AG10803 (cell line): ENCODE measurements around the gene TUBGCP5.
"Not testable (repeated sequence)": the region's sequence is repeated elsewhere in the genome, so short reads cannot be mapped to it uniquely, and the experiment has no call there.

Experiments
- DNase-seq: peaks from one replicate; pipeline ENCODE4 v3.0.0; 2010; ENCODE audit warnings: low read depth
- H3K4me3 ChIP-seq: 2 replicates; pipeline ENCODE4 v1.5.1; 2011; ENCODE audit warnings: mild to moderate bottlenecking, low read length, control low read depth
- TF ChIP-seq, protein P1 (sequence below): conservative IDR thresholded peaks from 2 replicates; pipeline ENCODE4 v1.5.1; 2011; ENCODE audit warnings: mild to moderate bottlenecking, low read length, control low read depth, inconsistent platforms

The TUBGCP5 gene

DNA sequence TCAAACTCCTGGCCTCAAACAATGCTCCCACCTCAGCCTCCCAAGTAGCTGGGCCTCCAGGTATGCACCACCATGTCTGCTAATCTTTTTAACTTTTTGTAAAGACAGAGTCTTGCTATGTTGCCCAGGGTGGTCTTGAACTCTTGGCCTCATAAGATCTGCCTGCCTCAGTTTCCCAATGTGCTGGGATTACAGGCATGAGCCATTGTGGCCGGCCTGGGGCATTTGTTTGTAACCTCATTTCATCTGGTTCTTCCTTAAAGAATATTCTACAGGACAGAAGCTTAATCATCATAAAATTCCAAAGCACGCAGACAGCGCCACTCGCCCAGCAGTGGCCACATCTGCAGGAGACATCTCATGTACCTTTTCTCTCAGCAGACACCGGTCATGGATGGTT, 35.6 kb downstream of the TUBGCP5 start:
- no peak for DNase-seq
- no peak overlapping the region for H3K4me3 ChIP-seq
- TF ChIP-seq, protein P1, sequence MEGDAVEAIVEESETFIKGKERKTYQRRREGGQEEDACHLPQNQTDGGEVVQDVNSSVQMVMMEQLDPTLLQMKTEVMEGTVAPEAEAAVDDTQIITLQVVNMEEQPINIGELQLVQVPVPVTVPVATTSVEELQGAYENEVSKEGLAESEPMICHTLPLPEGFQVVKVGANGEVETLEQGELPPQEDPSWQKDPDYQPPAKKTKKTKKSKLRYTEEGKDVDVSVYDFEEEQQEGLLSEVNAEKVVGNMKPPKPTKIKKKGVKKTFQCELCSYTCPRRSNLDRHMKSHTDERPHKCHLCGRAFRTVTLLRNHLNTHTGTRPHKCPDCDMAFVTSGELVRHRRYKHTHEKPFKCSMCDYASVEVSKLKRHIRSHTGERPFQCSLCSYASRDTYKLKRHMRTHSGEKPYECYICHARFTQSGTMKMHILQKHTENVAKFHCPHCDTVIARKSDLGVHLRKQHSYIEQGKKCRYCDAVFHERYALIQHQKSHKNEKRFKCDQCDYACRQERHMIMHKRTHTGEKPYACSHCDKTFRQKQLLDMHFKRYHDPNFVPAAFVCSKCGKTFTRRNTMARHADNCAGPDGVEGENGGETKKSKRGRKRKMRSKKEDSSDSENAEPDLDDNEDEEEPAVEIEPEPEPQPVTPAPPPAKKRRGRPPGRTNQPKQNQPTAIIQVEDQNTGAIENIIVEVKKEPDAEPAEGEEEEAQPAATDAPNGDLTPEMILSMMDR: no peak

DNA sequence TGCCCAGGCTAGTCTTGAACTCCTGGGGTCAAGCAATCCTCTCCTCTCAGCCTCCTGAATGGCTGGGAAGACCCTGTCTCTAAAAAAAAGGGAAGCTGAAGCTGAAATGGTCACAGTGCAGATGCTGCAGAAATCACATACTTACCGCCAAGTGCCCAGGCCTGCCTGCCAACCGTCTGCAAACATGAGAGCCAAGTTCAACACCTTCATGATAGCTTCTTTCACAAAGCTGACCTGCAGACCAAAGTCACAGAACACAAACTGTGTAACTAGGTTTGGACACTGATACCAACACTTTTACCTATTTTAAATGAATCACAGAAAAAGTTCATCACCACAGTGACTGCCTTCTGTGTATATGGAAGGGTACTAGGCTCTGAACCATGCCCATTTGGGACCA, 36.4 kb downstream of the TUBGCP5 start:
- no peak overlapping the region for H3K4me3 ChIP-seq
- TF ChIP-seq, protein P1: no peak
- DNase-seq: no peak

DNA sequence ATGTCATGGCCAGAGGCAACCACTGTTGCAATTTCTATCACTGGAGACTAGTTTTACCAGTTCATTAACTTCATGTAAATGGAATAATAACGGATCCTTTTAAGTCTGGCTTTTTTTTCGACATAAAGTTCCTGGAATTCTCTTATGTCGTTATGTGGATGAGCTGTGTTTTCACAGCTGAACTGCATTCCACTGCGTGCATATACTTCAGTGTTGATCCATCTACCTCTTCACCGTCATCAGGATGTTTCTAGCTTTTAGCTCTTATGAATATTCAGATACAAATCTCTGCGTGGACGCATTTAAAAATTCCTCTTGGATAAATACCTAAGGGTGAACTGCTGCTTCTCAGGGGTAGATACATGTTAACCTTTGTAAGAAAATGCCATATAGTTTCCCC, 43.6 kb downstream of the TUBGCP5 start:
- no peak for DNase-seq
- H3K4me3 ChIP-seq: no peak overlapping the region
- TF ChIP-seq, protein P1: no peak

DNA sequence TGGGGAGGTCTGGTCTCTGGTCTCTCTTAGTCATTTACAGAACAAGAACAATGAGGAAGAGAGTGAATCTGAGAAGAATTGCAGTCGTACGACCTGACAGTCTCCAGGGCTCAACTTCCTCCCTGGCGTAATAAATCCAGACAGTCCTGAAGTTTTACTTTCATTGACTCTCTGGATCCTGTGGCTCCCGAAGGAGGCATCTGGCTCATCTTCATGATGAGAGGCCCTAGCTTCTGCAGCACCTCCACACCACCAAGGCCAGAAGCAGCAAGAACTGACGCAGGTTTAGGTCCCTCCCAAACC, 47.4 kb downstream of the TUBGCP5 start:
- TF ChIP-seq, protein P1: no peak
- DNase-seq: no peak
- H3K4me3 ChIP-seq: no peak overlapping the region

DNA sequence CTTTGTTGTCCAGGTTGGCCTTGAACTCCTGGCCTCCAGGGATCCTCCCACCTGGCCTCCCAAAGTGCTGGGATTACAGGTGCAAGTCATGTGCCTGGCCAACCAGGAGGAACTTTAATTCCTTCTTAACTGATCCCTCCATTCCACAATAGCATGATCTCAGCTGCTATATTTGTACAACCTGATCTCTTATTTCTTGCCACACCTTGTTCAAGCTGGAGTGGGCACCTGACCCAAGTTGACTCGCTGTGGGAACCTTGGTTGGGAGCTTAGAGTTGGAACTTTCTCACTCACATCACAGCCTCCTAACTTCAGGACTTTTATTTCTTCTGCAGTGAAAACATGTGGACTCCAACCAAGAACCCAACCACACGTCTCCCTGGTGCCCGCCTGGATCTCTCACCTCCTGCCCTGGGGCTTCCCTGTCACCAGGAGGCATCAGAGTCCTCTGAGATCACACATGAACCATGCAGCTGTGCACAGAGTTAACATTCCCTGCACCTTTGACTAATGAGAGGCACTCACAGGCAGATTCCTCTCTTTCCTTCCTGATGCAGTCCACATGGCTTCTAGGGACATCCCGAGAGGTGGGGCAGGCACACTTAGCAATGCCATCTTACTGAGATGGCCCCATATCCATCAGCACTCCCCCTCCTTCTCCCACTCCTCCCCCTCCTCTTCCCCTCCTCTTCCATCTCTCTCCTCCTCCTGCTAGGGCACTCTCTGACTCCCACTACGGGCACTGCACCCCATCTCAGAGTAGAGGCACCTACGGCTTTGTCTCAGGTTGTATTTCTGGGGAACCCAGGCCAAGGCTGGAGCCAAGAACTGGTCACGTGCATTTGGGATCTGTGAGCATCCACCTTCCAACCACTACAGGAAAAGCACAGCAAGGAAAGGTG, 49.5 kb downstream of the TUBGCP5 start:
- TF ChIP-seq, protein P1: no peak
- DNase-seq: peak; percentile 15
- no peak overlapping the region for H3K4me3 ChIP-seq

DNA sequence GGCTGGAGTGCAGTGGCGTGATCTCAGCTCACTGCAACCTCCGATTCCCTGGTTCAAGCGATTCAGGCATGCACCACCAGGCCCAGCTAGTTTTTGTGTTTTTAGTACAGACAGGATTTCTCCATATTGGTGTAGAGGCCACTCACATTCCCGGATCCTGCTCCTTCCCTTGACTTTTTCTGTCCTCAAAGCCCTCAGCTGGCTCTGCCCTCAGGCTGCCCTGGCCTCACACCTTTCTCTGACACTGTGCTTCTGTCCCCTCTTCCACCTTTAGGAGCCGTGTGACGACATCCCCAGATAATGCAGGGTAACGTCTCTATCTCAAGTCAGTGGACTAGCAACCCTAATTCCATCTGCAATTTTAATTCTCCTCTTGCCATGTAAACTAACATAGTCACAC, 50.6 kb downstream of the TUBGCP5 start:
- H3K4me3 ChIP-seq: no peak overlapping the region
- TF ChIP-seq, protein P1: no peak
- no peak for DNase-seq

DNA sequence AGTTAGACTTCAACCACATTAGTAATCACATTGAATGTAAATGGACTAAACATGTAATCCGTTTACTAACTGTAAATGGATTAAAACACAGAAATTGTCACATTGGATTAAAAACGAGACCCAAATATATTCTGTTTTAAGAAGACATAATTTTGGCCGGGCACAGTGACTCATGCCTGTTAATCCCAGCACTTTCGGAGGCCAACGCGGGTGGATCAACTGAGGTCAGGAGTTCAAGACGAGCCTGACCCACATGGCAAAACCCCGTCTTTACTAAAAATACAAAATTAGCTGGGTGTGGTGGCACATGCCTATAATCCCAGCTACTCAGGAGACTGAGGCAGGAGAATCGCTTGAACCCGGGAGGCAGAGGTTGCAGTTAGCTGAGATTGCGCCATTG, 57.4 kb downstream of the TUBGCP5 start:
- H3K4me3 ChIP-seq, DNase-seq: not testable (repeated sequence)
